Activated effector memory CD4-positive, alpha-beta T cell treated with anti-CD3 and anti-CD28 coated beads, Interleukin-2, amount 50 U/mL, for 16 hours (primary cell): ENCODE results near the gene ADO.

Experiments used
- DNase-seq: peaks from one replicate; pipeline ENCODE4 v3.0.0-alpha.2; 2020

ADO gene

DNA sequence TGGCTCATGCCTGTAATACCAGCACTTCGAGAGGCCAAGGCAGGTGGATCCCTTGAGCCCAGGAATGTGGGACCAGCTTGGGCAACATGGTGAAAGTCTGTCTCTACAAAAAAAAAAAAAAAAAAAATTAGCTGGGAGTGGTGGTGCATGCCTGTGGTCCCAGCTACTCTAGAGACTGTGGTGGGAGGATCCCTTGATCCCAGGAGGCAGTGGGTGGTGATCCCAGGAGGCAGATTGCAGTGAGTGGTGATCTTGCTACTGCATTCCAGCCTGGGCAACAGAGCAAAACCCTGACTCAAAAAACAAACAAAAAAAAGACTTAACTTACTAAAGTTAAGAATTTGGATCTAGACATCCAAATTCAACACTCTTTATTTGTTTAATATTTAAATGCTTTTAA is 10.2 kb upstream of the ADO start:
- DNase-seq, result no peak

- no peak for DNase-seq
Measured at GRCh38 chr10:62795100-62795499, 9.4 kb upstream of the ADO start.

DNA sequence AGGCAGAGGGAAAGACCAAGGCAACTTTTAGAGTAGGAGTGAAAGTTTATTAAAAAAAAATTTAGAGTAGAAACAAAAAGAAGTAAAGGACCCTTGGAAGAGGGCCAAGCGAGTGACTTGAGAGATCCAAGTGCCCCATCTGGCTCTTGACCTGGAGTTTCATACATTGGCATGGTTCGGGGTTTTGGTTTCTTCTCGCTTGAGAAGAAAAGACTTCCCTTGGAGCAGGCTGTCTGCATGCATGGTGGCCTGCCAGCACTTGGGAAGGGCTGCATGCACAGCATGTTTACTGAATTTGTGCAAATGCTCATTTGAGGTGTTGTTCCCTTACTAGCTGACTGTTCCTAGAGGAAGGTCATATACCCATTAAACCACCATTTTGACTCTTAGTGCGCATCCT is 8.8 kb upstream of the ADO start:
- no peak for DNase-seq

DNA sequence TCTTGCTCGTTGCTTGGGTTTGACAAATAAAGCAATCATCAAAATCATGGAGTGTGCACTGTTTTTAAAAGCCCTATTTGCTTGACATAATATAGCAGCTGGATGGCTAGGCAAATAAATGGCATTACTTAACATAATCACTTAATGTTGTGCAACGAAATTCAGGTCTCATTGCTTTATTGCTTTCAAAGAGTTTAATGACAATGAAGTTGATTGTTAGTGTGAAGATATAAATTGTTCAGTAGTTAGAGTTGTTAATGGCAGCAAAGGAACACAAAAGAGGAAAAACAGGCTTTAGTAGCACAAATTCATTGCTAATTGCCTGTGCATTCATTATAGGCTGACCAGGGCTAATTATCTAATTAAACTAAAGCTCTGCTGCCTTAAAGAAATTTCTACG is 7.6 kb upstream of the ADO start:
- no peak for DNase-seq

DNA sequence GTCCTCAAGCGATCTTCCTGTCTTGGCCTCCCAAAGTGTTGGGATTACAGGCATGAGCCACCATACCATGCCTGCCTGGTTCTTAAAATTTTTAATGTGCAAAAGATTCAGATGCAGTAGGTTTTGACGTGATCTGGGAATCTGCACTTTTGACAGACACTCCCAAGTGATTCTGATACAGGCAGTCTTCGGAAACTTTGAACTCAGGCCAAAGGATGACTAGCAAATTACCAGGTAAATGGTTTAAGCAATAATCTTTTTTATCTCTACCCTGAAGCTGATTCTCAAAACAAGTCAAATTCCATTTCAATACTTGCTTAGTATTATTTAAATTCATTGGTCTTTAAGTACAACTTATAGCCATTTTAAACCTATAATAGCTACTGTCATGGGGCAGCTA is 2.6 kb upstream of the ADO start:
- DNase-seq, result no peak

GRCh38 chr10:62803724-62804355 is 680 bp upstream of the ADO start:
- no peak for DNase-seq

- peak; percentile 71 for DNase-seq
Measured at GRCh38 chr10:62805231-62806099, 945 bp downstream of the ADO start.

DNA sequence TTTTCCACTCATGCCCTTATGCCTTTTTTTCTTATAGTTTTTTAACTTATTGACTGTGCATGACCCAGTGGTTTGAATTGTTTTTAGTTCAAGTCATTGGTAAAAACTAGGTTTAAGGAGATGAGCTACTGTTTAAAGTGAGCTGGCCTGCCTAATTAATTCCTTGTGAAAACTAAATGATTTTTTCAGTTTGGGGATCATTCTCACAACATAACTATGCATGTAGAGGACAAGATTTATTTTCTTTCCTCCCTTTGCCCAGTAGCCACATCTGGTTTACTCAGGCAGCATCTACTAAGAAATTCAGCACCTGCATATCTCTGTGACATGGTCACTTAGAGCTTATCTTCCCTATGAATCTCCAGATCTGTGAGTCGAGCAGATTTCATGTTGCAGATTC is 1.7 kb downstream of the ADO start:
- DNase-seq, result no peak

GRCh38 chr10:62810156-62810902 is 5.8 kb downstream of the ADO start:
- no peak for DNase-seq

GRCh38 chr10:62811159-62811875 is 6.8 kb downstream of the ADO start:
- DNase-seq, result peak; percentile 89

DNA sequence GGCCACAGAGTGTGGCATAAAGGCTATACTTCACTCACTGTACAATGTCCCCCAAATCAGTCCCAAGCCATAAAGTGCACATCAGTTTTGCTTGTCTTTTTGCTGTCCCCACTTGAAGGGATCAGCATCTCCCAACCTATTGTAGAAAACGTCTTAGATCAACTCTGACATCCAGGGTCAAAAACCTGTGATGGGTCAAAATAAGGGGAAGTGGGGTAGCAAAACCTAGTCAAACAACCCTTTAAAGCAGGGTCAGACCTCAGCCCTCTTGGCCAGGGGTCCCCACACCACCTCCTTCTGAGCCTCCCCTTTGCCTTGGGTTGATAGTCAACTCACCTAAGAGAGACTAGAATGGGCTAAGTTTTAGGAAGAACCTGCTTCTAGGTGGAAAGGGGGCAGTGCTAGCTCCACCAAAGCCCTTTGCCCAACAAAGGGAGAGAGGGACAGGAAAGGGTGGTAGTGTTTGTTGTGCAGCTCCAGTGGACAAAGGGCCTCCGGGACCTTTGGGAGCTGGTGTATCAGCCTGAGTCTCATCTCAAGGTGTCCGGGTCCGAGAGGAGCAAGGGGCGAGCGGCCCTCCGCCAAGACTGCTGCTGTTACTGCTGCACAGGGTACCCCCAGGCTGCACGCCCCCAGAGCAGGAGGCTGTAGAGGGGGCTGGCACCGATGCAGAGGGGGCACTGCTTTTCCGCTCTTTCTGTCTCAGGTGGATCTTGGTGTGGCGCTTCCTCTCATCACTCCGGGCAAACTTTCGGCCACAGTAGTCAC is 8.3 kb downstream of the ADO start:
- DNase-seq, result no peak

DNA sequence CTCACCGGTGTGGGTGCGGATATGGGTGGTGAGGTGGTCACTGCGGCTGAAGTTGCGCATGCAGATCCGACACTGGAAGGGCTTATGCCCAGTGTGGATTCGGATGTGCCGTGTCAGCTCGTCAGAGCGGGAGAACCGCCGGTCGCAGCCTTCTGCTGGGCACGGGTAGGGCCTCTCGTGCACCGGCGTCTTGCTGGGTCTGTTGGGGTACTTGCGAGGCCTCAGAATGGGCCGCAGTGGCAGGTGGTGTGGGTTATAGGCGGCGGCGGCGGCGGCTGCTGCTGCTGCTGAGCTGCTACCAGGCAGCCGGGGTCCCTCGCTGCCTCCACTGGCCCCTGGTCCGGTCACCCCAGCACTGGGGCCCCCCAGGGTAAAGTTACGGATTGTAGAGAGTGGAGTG is 8.9 kb downstream of the ADO start:
- no peak for DNase-seq

- no peak for DNase-seq
Measured at GRCh38 chr10:62813981-62814380, 9.5 kb downstream of the ADO start.

DNA sequence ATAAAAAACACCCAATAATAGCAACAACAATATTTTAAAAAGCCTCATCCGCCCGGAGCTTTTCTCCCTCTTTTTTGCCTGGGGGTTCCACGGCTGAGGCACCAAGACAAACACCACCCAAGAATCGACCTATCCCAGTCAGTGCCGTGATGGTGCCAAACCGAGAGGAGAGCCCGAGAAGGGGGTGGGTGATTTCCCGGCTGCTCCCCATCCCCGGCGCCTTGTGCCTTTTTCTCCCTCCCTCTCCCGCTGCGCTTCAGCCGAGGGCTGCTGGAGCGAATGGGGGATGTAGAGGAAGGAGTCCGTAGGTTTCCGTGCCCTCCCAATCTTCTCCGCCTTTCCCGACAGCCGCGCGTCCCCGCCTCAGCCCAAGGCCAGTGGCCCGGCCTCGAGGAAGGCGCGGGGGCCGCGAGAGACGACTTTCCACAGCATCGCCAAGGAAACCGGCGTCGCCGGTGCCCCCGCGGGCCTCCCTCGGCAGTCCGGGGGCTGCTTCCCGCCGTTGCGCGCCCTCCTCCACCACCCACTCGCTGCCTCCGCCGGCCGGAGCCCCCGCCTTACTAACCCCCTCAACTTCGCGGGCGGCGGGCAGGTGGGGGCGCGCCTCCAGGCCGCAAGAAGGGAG is 10.3 kb downstream of the ADO start:
- peak; percentile 73 for DNase-seq

DNA sequence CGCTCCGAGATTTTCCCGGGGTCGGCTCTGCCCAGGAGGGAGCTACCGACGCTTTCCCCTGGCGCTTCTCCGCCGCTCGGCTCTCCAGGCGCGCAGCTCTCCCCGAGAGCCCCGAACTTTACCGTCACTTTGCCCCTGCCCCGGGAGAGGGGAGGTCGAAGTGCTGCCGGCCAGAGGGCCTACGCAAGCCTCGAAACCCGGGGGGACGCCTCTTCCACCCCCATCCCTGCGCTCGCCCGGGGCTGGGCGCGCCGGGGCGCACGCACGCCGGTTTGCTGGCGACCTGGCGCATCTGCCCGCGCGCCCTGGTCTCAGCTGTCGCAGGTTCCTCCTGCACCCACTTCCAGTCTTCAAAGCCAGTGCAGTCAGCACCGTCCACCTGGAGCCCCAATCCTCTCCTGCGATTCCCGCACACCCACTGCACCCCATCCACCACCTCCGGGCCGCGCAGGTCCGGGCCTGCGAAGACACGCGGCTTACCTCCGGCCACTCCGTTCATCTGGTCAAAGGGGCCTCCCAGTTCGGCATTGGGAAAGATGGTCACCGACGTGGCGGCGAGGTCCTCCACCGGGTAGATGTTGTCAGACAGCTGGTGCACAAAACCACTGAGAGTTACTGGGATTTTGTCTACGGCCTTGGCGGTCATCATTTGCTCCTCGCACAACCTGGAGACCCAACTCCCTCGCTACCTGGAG is 11.0 kb downstream of the ADO start:
- peak; percentile 76 for DNase-seq

DNA sequence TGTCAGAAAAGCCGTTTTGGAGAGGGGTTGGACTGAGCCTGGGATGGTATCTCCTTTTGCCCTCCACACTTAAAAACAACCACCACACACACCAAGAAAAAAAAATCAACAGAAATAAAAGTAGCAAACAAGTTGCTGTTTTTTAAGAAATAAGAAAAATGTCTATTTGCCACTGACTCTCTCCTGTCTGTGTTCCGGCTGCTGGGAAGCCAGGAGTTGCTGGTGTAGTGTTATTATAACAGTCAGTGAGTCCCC is 11.5 kb downstream of the ADO start:
- DNase-seq, result no peak

- peak; percentile 98 for DNase-seq
Measured at GRCh38 chr10:62816331-62817120, 12.0 kb downstream of the ADO start, which contains the start of gene EGR2. EGR2 (minus strand) TSS chr10:62816366; CDS start chr10:62816029, 337 bp downstream.

DNA sequence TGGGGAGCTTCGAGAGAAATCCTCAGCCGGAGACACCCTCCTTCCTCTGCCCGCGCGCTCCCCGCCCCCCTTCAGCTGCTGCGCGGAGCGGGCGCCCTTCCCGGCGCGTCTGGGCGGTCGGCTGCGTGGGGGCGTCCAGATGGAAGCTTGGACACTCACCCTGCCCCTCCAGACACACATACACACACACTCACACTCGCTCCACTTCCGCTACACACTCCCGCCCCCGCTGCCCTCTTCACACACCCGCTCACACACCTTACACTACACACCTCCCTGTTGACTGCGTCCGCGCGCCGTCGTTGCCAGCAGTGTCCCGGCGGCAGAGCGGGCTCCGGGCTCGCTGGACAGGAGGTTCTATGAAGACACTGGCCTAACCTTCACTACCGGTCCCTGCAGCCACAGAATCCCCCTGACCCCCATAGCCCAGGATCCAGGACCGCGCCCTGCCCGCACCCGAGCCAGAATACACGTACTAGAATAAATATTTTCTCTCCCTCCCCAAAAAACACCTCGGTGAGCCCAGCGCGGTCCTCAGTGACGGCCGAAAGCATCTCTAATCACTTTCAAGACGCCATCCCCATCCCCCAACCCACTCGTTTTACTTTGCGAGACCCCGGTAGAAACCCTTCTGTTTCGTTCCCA is 12.7 kb downstream of the ADO start:
- DNase-seq, result peak; percentile 88

- DNase-seq, result peak; percentile 89
Measured at GRCh38 chr10:62817766-62818425, 13.4 kb downstream of the ADO start.
